Stimulated activated CD8-positive, alpha-beta memory T cell treated with anti-CD3 and anti-CD28 coated beads, Interleukin-7, amount 100 ng/mL, for 24 hours (primary cell): ENCODE measurements around the gene LRRTM3.

Experiments used
- DNase-seq: peaks from one replicate; pipeline ENCODE4 v3.0.0-alpha.2; 2020; ENCODE audit warnings: low read depth

Gene LRRTM3

GRCh38 chr10:67140641-67141040 is 214.8 kb downstream of the LRRTM3 start:
- DNase-seq = no peak

DNA sequence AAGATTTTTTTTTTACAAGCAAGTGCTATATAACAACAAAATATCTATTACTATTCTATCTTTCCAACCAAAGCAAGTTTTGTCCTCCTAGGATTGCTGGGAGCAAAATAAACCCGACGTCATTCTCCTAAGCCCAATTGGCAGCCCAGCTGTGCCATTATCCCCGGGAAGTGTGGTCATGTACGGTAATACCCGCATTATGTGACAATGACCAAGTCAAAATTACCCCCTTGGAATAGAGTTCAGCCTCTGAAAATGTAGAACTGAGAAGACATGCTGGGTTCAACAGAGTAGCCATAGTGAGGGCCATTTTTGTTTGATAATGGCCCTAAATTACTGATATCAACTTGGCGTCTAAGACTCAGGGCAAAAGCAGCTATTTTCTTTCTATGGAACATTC is 215.5 kb downstream of the LRRTM3 start:
- no peak for DNase-seq

DNA sequence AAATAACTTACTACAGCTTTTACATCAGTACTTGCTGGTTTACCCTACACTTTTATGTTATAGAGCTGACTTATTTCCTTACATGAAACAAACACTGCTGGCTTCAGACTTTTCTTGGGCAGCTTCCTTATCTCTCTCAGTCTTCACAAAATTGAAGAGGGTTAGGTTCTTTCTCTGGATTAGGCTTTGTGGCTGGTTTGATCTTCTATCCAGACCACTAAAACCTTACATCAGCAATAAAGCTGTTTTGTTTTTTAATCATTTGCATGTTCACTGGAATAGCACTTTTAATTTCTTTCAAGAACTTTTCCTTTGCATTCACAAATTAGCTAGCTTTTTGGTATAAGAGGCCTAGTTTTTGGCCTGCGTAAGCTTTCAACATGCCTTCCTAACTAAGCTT is 218.7 kb downstream of the LRRTM3 start:
- no peak for DNase-seq
